NCI-H345 (cell line): ENCODE results near the gene ZNF664.

Experiments used
- DNase-seq: peaks from one replicate; lab custom pipeline; 2025; lab: John Stamatoyannopoulos, UW

Gene ZNF664

DNA sequence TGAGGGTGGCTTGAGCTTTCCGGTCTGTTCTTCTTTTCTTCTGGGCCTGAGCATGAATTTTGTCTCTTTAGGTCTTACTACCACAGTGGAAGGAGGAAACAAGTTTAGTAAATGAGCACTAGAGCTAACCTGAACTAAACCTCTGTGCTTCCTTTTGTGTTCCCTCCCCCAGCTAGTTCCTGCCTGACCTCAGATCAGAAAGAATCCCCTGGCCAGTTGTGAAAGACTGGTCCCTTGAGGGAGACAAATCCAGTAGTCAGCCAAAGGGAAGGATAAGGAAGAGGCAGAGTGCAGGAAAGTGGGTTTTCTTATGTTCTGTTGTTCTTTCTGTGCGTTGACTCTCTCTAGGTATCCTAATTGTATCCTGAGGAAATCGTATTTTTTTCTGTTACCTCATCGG is 17.5 kb downstream of the ZNF664 start:
- DNase-seq: no peak

DNA sequence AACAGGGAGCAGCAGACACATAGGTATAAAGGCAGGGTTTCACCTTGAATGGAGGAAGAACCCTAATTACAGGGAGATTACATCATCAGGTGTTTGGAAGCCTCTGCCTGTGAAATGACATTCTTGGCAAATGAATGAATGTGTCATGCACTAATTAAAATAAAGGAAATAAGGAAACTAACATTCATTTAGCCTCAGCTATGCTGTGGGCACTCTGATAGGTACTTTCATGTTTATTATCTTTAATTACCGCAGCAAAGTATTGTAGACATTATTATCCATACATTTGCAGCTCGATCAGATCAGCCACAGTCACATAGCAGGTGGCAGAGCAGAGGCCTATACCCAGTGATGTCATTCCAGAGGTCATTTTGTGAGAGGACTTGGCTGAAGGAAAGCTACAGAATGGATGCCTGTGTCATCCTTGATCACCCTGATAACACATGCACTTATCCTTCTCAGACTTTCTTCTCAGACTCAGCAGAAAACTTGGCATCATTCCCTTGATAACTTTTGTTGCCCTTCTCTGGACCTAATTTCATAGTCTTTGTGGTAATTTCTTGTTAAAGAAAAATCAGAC is 18.4 kb downstream of the ZNF664 start:
- peak; percentile 1 for DNase-seq

DNA sequence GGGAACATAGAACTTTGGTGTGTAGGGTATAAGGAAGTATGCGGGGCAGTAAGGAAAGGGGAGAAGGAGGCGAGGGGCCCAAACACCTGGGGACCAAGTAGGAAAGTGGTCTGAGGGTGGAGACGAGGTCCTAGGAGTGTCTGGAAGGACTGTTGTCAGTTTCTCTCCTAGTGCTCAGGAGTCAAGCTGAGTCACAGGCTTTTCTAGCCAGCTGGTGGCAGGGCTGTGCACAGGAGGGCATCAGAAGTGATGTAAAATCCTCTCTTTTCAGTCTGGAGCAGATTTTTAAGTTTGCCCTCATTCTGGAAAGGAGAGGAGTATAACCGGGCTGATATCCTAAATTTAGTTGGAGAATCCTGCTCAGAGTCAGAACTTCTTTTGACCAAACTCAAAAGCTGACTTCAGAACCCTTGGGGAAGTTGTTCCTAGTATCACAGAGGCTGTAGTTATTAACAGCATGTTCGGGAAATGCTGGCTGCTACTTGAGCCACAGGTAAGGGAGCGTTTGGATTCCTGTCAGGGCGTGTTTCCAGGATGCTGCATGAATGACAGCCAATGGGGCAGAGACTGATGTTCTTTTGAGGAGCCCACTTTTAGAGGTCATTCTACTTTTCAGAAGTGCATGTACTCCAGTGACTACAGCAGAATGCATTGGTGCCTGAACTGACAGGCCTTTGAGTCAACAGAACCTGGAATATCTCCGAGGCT is 19.3 kb downstream of the ZNF664 start:
- no peak for DNase-seq

DNA sequence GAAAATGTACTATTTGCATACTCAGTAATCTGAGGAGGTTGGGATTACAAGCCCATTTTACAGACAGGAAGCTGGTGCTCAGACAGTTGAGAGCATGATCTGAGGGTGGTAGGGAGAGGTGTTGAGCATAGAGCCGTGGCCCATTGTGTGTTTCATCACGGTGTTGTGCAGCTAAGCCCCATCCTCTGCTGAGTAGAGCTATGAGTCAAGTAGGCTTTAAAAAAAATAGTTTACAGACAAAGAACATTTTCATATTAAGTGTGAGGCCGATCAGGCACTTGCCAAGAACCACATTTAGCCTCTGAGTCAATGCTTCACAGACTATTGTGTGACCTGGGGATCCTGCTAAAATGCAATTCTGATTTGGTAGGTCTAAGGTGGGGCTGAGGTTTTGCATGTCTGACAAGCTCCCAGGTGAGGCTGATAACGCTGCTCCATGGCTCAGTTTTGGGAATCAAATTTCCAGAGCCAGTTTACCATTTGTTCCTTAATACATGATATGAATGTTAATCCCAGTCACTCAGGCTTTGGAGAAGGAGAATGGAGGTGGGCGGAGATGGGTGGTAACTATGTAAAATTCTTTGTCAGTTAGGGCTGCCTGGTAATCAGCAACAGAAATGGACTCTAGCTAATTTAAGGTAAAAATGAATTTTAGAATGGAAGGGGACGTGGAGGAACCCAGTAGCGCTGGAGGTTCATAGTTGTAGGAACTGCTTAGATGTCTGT is 22.2 kb downstream of the ZNF664 start:
- DNase-seq: no peak

GRCh38 chr12:123996581-123996980 is 23.6 kb downstream of the ZNF664 start:
- no peak for DNase-seq

- no peak for DNase-seq
These were observed 24.2 kb downstream of the ZNF664 start for GRCh38 chr12:123997033-123997822.

GRCh38 chr12:123997908-123998307 is 24.9 kb downstream of the ZNF664 start:
- no peak for DNase-seq

- DNase-seq: no peak
These were observed 25.5 kb downstream of the ZNF664 start for GRCh38 chr12:123998344-123998990.

- no peak for DNase-seq
These were observed 26.0 kb downstream of the ZNF664 start for GRCh38 chr12:123998991-123999359.

GRCh38 chr12:124000111-124000510 is 27.1 kb downstream of the ZNF664 start:
- no peak for DNase-seq

DNA sequence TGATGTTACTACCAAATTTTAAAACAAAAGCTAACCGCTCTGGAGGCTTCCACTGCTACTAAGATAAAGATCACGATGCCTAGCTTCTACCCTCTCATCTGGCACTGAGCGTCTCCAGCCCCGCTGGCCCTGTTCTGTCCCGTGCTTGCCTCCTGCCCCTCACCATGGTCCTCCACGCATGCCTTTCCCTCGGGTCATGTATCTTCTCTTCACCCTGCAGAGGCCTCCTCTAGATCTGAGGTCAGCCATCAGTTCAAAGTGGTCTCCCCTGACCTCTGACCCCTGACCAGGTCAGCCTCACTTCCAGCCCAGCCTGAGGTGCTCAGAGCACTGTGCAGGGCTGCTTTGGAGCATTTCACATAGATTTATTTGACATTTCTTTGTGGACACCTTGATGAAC is 28.3 kb downstream of the ZNF664 start:
- no peak for DNase-seq

- DNase-seq: no peak
These were observed 29.1 kb downstream of the ZNF664 start for GRCh38 chr12:124002021-124002644.

DNA sequence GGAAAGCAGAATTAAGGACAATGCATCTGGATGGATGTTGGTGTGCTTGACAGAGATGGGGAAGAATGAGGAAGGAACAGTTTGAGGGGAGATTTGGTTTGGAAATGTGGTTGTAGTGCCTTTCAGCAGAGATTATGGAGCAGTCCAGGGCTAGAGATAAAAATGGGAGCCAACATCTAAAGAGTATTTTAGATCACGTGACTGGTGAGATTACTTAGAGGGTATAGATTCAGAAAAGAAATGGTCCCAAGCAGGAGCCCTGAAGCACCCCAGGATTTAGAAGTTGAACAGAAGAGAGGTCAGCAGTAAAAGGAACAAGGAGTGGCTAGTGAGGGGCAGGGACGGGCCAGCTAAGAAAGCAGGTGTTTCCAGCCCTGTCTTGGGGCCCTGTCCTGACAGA is 29.6 kb downstream of the ZNF664 start:
- DNase-seq: no peak

DNA sequence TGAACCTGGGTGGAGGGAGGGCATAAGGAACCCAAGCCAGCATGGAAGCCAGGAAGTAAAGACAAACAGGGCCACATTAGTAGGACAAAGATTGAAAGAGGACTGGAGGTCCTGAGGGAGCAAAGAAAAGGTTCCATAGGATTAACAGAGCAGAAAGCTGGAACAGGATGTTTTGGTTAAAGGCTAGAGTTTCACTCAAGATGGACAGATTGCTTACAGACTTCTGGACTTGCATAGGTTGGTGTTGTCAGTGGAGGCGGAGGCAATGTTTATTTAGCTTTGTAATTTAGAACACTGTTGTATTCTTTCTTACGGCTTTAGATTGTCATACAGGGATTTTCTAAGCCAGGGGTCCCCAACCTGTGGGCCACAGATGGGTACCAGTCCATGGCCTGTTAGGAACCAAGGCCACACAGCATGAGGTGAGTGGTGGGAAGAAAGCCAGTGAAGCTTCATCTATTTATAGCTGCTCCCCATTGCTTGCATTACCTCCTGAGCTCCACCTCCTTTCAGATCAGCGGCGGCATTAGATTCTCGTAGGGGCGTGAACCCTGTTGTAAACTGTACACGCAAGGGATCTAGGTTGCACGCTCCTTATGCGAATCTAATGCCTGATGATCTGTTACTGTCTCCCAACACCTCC is 31.3 kb downstream of the ZNF664 start:
- no peak for DNase-seq

DNA sequence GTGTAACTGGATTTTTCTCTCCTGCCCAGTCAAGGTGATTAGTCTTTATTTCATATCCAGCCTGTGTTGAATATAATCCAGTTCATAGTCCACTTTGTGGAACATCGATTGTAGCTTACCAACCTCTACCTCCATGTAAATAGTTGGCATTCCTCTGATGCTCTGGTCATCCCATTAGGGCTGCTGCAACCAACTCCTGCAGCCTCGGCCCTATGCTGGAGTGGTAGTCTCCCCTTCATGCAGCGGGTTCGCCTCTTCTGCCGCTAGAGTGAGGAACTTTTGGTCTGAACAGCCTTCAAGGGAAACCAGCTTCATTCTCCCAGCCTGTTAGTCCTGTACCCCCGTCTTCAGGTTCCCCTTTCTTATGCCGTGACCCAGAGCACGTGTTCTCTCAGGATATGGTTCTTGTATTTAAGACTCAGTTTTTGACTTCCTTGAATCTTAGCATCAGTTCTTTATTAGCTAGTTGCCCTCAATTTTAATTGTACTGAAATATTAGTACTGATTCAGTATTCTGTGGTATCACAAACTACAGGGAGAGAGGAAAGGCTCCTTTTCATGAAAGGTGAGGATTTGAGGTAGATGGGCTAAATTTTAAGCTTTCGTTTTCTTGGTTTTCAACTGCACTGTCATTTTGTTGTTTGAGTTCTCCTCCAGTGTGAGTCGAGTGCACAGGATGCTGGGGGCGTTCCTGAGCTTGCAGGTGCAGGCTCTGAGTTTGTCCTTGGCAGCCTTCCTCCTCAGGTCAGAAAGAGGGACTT is 33.2 kb downstream of the ZNF664 start:
- no peak for DNase-seq

GRCh38 chr12:124006846-124007713 is 34.1 kb downstream of the ZNF664 start:
- DNase-seq: no peak

DNA sequence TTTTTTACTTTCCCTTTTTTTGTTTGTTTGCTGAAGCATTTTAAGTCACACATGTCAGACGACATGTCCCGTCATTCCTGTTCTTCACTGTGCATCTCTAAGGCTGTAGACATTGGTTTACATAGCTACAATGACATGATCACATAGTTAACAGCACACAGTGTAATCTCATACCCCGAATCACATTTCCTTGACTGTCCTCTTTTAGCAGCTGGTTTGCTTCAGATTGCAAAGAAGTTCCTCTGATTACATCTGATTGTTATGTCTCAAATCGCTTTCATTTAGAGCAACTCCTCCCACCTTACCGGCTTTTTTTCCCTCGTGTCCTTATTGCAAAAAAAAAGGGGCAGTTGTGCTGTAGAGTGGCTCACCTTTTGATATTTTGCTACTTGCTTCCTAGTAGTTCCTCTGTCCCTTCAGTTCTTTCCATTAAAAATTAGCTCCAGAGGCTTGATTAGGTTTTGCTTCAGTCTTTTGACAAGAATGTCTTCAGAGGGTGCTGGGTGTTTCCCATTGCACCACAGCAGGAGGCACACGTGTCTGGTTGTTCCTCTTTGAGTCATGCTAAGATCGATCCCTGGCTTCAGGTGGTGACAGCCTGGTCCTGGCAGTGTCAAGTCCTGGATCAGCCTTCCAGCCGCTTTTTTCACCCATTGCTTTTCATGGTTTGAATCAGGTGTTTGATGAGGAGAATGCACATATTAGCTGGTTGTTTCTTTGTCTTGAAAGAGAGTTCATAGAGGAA is 35.0 kb downstream of the ZNF664 start:
- no peak for DNase-seq

DNA sequence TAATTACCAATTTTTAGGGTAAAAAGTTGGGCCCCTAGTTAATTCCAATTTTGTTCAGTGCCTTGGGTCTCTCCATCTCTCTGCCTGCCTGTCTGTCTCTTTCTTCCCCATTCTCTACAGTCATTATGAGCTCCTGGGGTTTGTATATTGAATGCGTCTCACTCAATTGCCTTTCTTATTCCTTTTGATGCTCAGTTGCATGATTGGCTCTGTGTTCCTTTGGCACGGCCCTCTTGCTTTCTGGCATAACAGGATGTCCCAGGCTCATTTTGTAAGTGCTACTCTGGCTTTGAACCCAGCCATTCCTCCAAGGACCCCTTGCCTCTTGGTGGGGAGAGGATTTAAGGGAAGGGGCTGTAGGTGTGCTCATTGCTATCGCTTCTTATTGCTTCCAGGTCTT is 35.6 kb downstream of the ZNF664 start:
- no peak for DNase-seq

GRCh38 chr12:124009781-124010180 is 36.8 kb downstream of the ZNF664 start:
- DNase-seq: no peak
